ENCODE data around the gene PRKAR2B.
"Not testable (repeated sequence)": the region's sequence is repeated elsewhere in the genome, so short reads cannot be mapped to it uniquely, and the experiment has no call there.

Gene PRKAR2B

GRCh38 chr7:107029764-107030286 lies 14.7 kb upstream of the PRKAR2B start:
- no peaks in the 10 kb centered on the region for H3K9me3 ChIP-seq (ENCODE audit: low read length)
- H3K9ac ChIP-seq (ENCODE audit: low read length), result no peak overlapping the region
- H3K27ac ChIP-seq (ENCODE audit: low read depth, low read length), result no peak overlapping the region
- no peaks in the 10 kb centered on the region for H3K36me3 ChIP-seq (ENCODE audit: insufficient read depth, low read length)
- H3K4me1 ChIP-seq (ENCODE audit: insufficient read depth, low read length), result peaks cover 5% of the 10 kb centered on the region
- H3K4me3 ChIP-seq (ENCODE audit: low read depth in 1 of 2, low read length in 2 of 2), result no peak overlapping the region
- H3K27me3 ChIP-seq (ENCODE audit: control insufficient read depth in 1 of 2, insufficient read depth in 2 of 2, low read length in 2 of 2), result no peaks in the 10 kb centered on the region

- no peak overlapping the region for H3K4me3 ChIP-seq (ENCODE audit: low read depth in 1 of 2, low read length in 2 of 2)
- no peaks in the 10 kb centered on the region for H3K4me1 ChIP-seq (ENCODE audit: insufficient read depth, low read length)
- H3K9me3 ChIP-seq (ENCODE audit: low read length), result no peaks in the 10 kb centered on the region
- H3K27me3 ChIP-seq (ENCODE audit: control insufficient read depth in 1 of 2, insufficient read depth in 2 of 2, low read length in 2 of 2), result no peaks in the 10 kb centered on the region
- no peaks in the 10 kb centered on the region for H3K36me3 ChIP-seq (ENCODE audit: insufficient read depth, low read length)
- no peak overlapping the region for H3K9ac ChIP-seq (ENCODE audit: low read length)
- H3K27ac ChIP-seq (ENCODE audit: low read depth, low read length), result no peak overlapping the region
Measured at GRCh38 chr7:107032050-107032449, 12.5 kb upstream of the PRKAR2B start.

GRCh38 chr7:107032720-107033438 lies 11.6 kb upstream of the PRKAR2B start:
- no peak overlapping the region for H3K4me3 ChIP-seq (ENCODE audit: low read depth in 1 of 2, low read length in 2 of 2)
- H3K27me3 ChIP-seq (ENCODE audit: control insufficient read depth in 1 of 2, insufficient read depth in 2 of 2, low read length in 2 of 2), result no peaks in the 10 kb centered on the region
- H3K27ac ChIP-seq (ENCODE audit: low read depth, low read length), result no peak overlapping the region

GRCh38 chr7:107034553-107034952 lies 10.0 kb upstream of the PRKAR2B start:
- H3K4me1 ChIP-seq (ENCODE audit: insufficient read depth, low read length), result no peaks in the 10 kb centered on the region
- H3K27me3 ChIP-seq (ENCODE audit: control insufficient read depth in 1 of 2, insufficient read depth in 2 of 2, low read length in 2 of 2), result no peaks in the 10 kb centered on the region
- no peaks in the 10 kb centered on the region for H3K36me3 ChIP-seq (ENCODE audit: insufficient read depth, low read length)
- no peak overlapping the region for H3K9ac ChIP-seq (ENCODE audit: low read length)
- H3K27ac ChIP-seq (ENCODE audit: low read depth, low read length), result no peak overlapping the region
- H3K9me3 ChIP-seq (ENCODE audit: low read length), result no peaks in the 10 kb centered on the region
- no peak overlapping the region for H3K4me3 ChIP-seq (ENCODE audit: low read depth in 1 of 2, low read length in 2 of 2)

More at GRCh38 chr7:107032720-107033438, 11.6 kb upstream of the PRKAR2B start:
- Histone ChIP-seq H3K9ac (ENCODE audit: low read length) (no peak overlapping the region), H3K36me3 (ENCODE audit: insufficient read depth, low read length) (no peaks in the 10 kb centered on the region), H3K9me3 (ENCODE audit: low read length) (no peaks in the 10 kb centered on the region), H3K4me1 (ENCODE audit: insufficient read depth, low read length) (no peaks in the 10 kb centered on the region)

GRCh38 chr7:107035446-107035845 lies 9.1 kb upstream of the PRKAR2B start:
- Histone ChIP-seq H3K36me3 (ENCODE audit: insufficient read depth, low read length) (no peaks in the 10 kb centered on the region), H3K27me3 (ENCODE audit: control insufficient read depth in 1 of 2, insufficient read depth in 2 of 2, low read length in 2 of 2) (no peaks in the 10 kb centered on the region), H3K27ac (ENCODE audit: low read depth, low read length) (no peak overlapping the region), H3K4me1 (ENCODE audit: insufficient read depth, low read length) (no peaks in the 10 kb centered on the region), H3K9me3 (ENCODE audit: low read length) (no peaks in the 10 kb centered on the region), H3K9ac (ENCODE audit: low read length) (no peak overlapping the region), H3K4me3 (ENCODE audit: low read depth in 1 of 2, low read length in 2 of 2) (no peak overlapping the region)

GRCh38 chr7:107036535-107036934 lies 8.0 kb upstream of the PRKAR2B start:
- Histone ChIP-seq H3K4me1 (ENCODE audit: insufficient read depth, low read length) (no peaks in the 10 kb centered on the region), H3K27me3 (ENCODE audit: control insufficient read depth in 1 of 2, insufficient read depth in 2 of 2, low read length in 2 of 2) (no peaks in the 10 kb centered on the region), H3K36me3 (ENCODE audit: insufficient read depth, low read length) (no peaks in the 10 kb centered on the region), H3K4me3 (ENCODE audit: low read depth in 1 of 2, low read length in 2 of 2) (no peak overlapping the region), H3K27ac (ENCODE audit: low read depth, low read length) (no peak overlapping the region), H3K9me3 (ENCODE audit: low read length) (no peaks in the 10 kb centered on the region), H3K9ac (ENCODE audit: low read length) (no peak overlapping the region)

- H3K27ac ChIP-seq (ENCODE audit: low read depth, low read length), result no peak overlapping the region
- H3K4me3 ChIP-seq (ENCODE audit: low read depth in 1 of 2, low read length in 2 of 2), result no peak overlapping the region
- H3K9me3 ChIP-seq (ENCODE audit: low read length), result no peaks in the 10 kb centered on the region
- no peaks in the 10 kb centered on the region for H3K36me3 ChIP-seq (ENCODE audit: insufficient read depth, low read length)
- H3K27me3 ChIP-seq (ENCODE audit: control insufficient read depth in 1 of 2, insufficient read depth in 2 of 2, low read length in 2 of 2), result no peaks in the 10 kb centered on the region
- H3K4me1 ChIP-seq (ENCODE audit: insufficient read depth, low read length), result no peaks in the 10 kb centered on the region
- no peak overlapping the region for H3K9ac ChIP-seq (ENCODE audit: low read length)
Measured at GRCh38 chr7:107037717-107038603, 6.5 kb upstream of the PRKAR2B start.

GRCh38 chr7:107039199-107039900 lies 5.2 kb upstream of the PRKAR2B start:
- no peak overlapping the region for H3K9ac ChIP-seq (ENCODE audit: low read length)
- H3K4me3 ChIP-seq (ENCODE audit: low read depth in 1 of 2, low read length in 2 of 2), result no peak overlapping the region
- no peaks in the 10 kb centered on the region for H3K27me3 ChIP-seq (ENCODE audit: control insufficient read depth in 1 of 2, insufficient read depth in 2 of 2, low read length in 2 of 2)
- no peaks in the 10 kb centered on the region for H3K36me3 ChIP-seq (ENCODE audit: insufficient read depth, low read length)
- no peaks in the 10 kb centered on the region for H3K4me1 ChIP-seq (ENCODE audit: insufficient read depth, low read length)
- no peak overlapping the region for H3K27ac ChIP-seq (ENCODE audit: low read depth, low read length)
- no peaks in the 10 kb centered on the region for H3K9me3 ChIP-seq (ENCODE audit: low read length)

- peaks cover 9% of the 10 kb centered on the region for H3K4me1 ChIP-seq (ENCODE audit: insufficient read depth, low read length)
- H3K9me3 ChIP-seq (ENCODE audit: low read length), result no peaks in the 10 kb centered on the region
- H3K9ac ChIP-seq (ENCODE audit: low read length), result no peak overlapping the region
- H3K27ac ChIP-seq (ENCODE audit: low read depth, low read length), result no peak overlapping the region
- no peak overlapping the region for H3K4me3 ChIP-seq (ENCODE audit: low read depth in 1 of 2, low read length in 2 of 2)
- no peaks in the 10 kb centered on the region for H3K27me3 ChIP-seq (ENCODE audit: control insufficient read depth in 1 of 2, insufficient read depth in 2 of 2, low read length in 2 of 2)
- no peaks in the 10 kb centered on the region for H3K36me3 ChIP-seq (ENCODE audit: insufficient read depth, low read length)
Measured at GRCh38 chr7:107041097-107041496, 3.4 kb upstream of the PRKAR2B start.

- H3K4me1 ChIP-seq (ENCODE audit: insufficient read depth, low read length); H3K9me3 ChIP-seq (ENCODE audit: low read length); H3K9ac ChIP-seq (ENCODE audit: low read length); H3K36me3 ChIP-seq (ENCODE audit: insufficient read depth, low read length); H3K27me3 ChIP-seq (ENCODE audit: control insufficient read depth in 1 of 2, insufficient read depth in 2 of 2, low read length in 2 of 2); H3K4me3 ChIP-seq (ENCODE audit: low read depth in 1 of 2, low read length in 2 of 2); H3K27ac ChIP-seq (ENCODE audit: low read depth, low read length): not testable (repeated sequence)
Measured at GRCh38 chr7:107041764-107042163, 2.7 kb upstream of the PRKAR2B start.

GRCh38 chr7:107042326-107042910 lies 2.1 kb upstream of the PRKAR2B start:
- H3K27ac ChIP-seq (ENCODE audit: low read depth, low read length); H3K36me3 ChIP-seq (ENCODE audit: insufficient read depth, low read length); H3K27me3 ChIP-seq (ENCODE audit: control insufficient read depth in 1 of 2, insufficient read depth in 2 of 2, low read length in 2 of 2); H3K9ac ChIP-seq (ENCODE audit: low read length); H3K9me3 ChIP-seq (ENCODE audit: low read length); H3K4me3 ChIP-seq (ENCODE audit: low read depth in 1 of 2, low read length in 2 of 2); H3K4me1 ChIP-seq (ENCODE audit: insufficient read depth, low read length): not testable (repeated sequence)
